ENCODE results near the gene TRMT61A.
A peak's percentile ranks its signal among the peaks of the same experiment; 100 is the strongest.

TRMT61A gene

DNA sequence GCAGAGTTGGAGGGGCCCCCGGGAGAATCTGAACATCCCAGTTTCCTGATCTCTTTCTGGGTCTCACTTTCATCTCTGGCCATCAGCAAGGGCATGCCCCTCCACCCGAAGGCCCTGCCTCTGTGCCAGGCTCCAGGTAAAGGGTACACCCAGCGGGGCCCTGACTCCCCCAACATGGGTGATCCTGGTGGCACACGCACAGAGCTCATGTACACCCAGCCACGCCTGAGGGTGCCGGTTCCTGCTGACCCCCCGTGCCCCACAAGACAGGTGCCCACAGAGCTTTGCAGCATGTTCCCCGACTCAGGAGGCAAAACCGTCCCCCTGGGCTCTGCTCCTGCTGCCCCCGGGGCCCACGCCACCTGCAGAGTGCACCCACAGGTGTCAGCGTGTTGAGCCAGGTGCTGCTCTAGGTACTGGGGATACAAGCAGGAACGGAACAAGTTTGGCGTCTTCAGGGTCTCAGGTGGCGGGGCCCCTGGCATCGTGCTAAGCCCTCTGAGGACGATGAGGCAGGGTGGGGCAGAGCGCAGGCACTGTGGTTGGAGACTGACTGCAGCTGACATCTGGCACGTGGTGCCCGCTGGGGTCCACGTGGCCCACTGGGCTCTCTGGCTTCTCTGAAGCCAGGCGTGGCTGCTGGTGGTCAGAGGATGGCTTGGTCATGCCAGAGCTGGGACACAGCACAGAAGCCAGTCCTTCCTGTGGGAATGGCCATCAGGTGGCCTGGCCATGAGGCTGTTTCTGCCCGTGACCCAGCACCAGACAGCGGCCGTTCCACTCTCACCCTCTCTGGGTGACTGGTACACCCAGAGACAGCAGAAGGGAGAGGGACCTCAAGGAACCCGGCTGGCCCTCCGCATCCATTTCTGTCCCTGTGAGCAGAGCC is 19.7 kb downstream of the TRMT61A start:
- no peak for DNase-seq

DNA sequence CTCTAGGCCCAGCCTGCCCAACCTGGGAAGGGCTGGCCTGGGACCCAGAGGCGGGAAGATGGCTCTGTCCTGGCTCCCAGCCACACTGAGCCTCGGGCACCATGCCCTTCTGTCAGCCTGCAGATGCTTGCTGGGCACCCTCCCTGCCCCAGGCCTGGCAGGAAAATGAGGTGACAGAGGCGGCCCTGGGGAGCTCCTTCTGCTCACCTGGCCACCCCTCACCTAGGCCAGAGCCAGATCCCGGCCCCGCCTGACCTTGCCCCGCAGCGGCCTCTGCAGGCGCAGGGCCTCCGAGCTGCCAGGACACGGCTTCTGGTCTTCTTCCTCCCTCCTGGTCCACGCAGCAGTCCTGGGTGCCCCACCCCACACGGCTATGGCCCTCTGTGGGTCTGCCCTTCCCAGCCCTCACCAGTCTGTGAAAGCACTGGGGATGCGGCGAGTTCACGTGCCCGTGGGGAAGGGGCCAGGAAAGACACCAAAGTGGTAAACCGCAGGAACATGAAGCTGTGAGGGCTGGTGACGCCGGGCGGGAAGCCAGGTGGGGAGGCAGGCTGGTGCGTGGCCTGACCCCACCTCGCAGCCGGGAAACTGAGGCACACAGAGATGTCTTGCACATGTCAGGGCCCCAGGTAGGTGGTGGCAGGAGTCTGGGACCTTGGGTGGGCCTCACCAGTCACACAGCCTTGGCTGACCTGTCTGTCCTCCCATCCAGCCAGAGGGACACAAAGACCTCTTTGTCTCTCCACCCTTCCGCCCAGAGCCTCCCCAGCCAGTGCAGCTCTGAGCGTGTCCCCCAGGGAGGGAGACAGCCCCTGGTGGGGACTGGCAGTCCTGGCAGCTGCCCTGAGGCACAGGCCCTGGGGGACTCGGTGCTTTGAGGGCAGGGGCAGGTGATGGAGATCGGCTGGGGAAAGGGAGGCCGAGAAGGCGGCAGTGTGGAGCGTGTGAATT is 20.6 kb downstream of the TRMT61A start:
- DNase-seq: no peak

DNA sequence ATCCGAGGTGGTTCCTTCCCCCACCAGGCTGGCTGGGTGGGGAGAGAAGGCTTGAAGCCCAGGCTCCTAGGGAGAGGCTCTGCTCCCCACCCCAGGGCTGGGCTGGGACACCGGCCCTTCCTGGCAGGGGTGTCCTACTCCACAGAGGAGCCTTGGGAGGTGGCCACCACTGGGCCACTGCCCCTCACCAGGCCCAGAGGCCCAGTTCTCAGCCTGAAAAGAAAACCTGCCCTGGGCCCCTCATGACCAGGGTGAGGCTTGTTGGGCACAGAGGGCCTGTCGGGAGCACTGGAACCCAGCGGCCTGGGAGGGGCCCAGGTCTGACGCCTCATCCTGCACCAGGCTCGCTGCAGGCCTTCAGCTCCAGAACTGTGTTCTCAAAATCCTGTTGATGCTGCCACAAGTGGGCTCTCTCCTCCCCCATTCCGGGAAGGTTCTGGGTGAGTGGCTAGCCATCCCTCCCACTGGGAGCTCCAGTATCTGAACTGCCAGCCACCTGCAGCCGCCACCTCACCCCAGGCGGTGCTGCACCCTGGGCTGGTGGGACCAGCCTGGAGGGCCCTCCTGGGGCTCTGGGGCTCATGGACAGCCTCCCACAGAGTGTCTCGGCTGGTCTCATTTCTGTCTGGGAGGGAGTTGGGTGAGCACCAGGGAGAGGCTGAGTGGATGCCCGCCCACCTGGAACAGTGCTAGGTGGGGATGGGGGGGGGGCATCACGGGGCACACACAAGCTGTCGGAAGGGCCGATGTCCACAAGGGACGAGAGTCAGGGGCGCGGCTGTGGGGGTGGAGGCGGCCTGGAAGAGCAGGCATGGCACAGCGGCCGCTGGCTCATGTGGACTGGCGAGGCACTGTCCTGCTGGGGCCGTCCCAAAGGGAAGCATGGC is 21.7 kb downstream of the TRMT61A start:
- no peak for DNase-seq

DNA sequence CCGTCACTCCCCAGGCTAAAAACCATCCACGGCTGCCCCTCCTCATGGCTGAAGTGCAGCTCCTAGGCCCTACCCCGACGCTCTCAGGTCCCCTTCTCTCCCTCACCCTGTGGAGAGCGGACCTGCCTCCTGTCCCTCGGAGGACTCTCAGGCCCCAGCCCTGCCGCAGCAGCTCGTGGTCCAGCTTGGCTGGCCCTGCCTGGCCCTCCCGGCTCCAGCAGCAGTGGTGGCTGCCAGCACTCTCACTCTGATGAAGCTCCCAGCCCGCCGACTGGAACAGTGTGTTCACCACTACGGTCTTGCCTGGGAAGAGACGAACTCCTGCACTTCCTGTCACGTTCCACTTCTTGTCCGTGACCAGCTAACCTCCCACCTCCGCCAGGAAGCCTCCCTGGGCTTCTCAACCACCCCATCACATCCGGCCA is 22.4 kb downstream of the TRMT61A start:
- no peak for DNase-seq

DNA sequence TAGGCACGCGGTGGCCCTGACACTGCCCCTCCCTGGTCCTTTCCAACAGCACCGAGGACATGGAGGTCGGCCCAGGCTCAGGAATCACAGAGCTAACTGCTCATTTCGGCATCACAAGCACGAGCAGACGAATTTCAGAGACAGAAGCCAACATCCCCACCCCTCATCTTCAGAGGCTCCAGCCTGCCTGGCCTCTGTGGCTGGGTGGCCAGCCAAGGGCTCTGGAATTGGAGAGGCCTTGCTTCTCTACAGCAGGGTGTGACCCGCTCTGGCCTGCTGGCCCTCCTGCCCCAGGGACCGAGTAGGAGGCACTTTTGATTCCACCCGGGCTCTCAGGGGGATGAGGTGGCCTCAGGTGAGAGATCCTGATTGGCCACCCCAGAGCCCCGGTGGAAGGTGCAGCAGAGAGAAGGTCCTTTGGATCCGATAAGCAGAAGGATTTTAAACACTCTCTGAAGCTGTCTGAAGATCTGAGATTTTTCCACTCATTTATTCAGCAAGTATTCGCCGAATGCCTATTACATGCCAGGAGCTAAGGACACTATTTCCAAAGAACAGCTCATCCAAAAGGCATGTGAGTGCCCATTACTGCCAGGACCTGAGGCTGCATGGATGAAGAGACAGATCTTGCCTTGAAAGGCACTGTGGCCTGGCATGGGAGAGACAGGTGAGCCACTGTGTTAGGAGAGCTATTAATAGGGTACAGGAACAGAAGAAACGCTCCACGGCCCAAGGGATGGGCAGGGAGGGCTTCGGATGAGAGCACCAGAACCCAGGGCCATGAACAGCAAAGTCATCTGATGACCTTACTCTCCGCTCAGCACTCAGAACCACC is 23.2 kb downstream of the TRMT61A start:
- DNase-seq: no peak

DNA sequence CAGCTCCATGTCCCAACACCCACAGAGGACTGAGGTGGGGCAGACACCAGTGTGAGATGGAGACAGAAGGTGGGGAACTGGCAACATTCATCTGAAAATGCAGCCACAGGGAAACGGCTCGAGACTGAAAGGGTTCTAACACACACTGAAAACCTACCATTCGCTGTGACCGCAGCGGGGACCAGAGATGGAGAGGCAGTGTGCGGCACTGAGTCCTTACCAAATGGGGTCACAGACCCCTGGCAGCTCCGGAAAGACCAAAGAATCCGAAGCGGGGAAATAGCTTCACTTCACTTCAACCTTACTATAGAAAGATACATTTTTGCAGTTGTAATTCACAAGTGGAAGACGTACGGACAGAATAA is 23.8 kb downstream of the TRMT61A start:
- DNase-seq: no peak

DNA sequence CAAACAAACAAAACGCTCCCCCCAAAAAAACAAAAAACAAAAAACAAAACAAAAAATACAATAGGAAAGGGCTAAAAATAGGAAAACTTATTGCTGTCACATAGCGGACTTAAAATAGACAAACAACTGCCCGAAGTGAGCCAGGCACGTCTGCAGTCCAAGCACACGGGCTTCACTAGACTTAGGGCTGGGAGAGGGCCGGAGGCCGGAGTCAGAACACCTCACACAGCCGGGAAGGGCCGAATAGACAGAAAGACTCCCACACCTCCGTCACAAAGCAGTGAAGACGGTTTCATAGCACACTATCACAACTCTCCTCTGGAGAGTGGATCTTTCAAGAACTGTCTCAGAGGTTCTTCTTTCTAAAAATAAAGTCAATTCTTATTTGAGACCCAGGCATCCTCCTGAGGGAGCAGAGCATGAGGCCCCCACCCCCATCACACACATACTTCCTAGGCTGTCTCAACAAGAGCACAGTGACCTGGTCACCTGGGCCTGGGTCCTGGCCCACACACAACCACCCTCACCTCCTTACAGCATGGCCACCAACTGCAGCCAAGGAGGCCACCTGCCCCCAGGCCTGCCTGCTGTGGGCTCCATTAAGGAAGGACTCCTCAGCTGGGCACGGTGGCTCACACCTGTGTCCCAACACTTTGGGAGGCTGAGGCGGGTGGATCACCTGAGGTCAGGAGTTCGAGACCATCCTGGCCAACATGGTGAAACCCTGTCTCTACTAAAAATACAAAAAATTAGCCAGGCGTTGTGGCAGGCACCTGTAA is 26.8 kb downstream of the TRMT61A start:
- no peak for DNase-seq

DNA sequence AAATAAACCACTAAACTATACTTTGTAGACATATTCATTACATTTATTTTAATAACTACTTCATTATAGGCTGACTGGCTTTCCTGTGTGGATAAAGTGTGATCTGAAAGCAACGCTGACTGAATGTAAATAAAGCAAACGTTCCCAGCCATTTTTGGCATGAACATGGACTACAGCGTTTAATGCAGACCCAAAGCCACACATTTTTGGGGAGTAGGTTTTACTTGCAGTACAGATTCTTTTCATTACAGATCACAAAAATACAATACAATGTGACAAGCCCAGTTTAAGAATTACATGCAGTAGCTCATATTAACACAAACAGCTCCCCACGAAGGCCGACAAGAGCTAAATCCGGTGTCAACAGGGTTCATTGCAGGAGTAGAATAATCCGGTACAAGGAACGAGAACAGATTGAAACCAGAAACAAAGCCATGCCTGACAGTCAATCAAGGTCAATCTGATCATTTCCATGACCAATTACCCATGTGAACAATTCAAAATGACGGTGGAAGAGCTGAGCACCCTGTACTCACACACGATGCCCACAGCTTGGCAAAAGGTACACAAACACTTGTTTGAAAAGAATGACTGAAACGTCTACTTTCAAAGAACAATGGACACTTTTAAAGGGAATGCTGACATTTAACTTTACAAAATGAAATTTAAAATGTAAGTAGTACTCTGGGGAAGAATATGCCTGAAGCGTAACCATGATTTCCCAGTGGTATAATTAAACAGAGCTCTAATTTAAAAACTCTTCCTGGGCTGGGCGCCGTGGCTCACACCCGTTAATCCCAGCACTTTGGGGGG is 28.2 kb downstream of the TRMT61A start:
- no peak for DNase-seq

DNA sequence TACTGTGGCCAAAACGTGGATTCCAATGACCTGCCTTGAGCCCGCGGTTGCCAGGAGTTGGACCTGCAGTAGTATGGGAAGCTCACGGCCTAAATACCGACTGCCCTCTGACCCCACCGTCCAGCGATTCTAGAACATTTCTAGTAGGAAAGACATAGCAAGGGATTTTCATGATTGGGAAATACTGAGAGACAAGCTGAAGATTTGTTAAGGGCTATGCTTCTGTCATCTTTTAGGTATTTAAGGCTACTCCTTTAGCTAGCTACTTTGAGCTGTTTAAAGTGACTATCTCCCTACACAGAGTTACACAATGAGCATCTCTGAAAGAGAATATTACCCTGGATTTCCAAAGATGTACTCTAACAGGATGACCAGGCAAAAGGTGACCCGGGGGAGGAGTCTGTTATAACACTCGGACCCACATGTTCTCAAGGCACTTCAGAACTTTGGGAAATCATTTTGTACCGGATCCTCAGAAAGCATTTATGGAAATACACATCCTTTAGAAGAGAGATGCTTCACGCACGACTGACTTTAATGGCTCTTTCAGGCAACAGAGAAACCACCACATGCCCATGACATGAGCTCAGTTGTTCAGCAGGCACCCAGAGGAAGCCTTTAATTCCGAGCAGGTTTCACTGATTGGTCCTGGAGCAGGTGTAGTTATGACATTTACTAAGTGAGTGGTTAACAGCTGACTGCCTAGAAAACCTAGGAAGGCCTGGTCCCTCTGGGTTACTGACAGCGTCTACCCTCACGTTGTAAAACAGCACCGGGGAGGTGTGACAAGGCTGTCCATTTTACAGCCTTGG is 29.3 kb downstream of the TRMT61A start:
- DNase-seq: no peak

DNA sequence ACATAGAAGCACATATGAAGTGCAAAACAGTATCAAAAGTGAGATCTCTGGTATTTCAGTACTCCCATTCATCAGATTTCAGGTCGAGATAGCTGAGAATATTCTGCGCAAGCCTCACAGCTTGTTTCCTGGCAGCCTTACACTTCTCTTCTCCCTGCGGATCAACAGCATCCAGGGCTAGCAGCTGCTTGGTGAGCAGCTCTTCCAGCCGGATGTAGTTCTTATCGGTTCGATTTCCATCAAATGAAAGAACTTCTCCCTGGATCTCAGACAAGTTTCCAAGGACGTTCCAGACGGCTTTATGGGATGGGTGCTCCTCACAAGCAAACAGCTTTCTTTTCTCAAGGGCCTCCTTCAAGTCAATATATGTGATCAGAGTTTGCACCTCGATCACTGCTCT is 30.8 kb downstream of the TRMT61A start:
- no peak for DNase-seq

DNA sequence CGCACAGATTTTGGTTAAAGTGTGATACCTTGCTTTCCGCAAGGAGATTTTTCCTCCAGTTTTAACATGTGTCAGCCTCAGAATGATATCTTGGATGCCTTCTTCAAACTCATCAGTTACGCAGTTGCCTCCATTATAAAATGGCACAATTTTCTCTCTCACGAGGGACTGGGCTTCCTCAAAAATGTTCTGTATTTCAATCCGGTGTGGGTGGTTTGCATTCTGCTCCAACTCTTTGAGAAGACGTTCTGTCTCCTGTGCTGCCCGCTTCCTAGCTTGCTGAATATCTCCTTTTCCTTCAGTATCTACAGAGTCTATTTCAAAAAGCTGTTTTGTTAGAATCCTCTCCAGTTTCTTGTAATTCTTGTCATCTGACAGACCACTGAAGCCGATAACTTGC is 31.7 kb downstream of the TRMT61A start:
- no peak for DNase-seq

DNA sequence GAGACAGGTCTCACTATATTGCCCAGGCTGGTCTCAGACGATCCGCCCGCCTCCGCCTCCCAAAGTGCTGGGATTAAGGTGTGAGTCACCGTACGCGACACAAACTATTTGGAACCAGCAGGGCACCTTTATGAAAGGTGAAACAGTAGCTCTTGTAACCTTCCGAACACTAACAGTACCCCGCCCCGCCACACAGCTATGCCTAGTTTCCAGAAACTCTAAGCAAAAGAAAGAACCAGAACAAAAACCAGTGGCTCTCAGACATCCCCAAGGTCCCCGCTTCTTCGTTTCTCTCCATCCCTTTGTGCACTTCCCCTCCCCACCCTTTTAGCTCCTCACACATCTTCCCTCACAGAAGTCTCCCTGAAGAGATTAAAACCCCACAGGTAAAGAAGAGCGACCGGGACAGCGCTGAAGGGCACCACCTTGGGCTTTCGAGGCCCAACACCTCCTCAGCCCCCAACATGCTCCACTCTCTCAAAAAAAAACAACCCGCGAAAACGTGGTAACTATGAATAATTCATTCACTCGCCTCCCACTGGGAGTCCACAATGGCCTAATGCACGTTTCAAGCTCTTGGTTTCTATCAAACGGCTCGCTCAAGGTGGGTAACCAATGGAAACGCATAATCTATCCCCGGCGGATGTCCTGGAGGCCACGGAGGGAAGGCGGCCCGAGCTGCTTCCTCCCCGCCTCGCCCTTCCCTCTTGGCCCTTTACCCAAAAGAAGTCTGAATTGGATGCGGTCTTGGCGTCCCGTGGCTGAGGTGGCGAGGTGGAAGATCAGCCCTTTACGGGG is 32.6 kb downstream of the TRMT61A start:
- DNase-seq: peak; percentile 73

DNA sequence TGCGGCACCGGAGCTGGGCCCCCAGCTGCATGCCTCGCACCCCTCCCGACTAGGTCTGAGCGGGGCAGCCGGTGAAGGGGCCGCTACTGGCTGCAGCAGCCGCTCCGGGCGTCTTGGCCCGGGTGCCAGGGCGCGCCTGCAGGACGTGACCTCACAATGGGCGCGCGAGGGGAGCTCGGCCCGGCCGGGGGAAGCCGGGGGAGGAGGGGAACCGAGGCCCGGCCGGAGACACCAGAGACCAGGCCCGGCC is 33.1 kb downstream of the TRMT61A start:
- DNase-seq: no peak

DNA sequence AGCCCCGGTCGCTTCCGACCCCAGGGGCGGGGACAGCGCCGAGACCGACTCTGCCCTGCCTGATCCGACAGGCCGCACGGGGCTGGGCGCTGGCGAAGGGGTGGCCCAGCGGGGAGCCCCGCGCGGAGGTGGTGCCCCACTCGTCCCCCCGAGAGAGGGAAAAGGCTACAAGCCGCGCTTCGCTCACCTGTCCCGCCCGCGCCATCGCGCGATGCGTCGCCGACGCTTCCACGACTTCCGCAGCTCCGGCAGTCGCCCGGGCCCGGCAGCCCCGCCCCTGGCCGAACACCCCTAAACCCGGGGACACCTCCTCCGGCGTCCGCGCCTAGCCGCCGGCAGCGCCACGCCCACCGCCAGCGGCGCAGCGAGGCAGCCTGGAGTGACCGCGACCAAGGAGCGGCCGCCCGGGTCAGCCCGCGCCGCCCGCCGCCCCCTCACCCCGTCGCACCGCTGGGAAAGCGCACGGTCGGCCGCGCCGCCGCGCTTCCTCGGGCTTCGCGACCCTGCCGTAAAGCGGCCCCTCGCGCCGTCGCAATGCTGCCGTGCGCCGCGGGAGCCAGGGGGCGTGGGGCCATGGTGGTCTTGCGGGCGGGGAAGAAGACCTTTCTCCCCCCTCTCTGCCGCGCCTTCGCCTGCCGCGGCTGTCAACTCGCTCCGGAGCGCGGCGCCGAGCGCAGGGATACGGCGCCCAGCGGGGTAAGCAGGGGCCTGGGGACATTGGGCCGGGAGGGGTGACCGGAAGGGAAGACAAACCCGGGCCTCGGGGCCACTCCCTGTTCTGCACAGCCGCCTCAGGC is 33.6 kb downstream of the TRMT61A start, which contains the start of the genes BAG5 and COA8:
BAG5 (minus strand) TSS at position 229 of the 797 bp plus-strand sequence. CDS start 1,493 bp downstream, outside the sequence.
COA8 (plus strand) TSS at position 532 of the 797 bp plus-strand sequence; CDS start at position 574, 42 bp downstream.
- DNase-seq: peak; percentile 91

DNA sequence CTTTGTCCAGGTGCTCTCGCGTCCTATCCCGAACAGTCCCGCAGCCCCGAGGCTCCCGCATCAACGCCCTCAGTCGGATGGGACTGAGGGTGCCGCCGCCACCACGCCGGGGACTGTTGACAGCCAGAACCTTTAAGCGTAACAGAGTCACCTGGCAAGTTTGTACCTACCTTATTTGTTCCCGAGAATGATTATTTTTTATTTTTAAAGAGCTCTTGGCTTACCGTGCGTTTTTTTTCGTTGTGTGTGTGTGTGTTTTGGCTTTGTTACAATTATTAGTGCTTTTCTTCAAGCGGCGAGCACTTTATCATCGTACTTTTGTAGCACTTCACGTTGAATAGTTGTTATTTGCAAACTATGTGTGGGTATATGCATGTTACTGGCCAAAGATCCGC is 34.2 kb downstream of the TRMT61A start:
- DNase-seq: no peak

DNA sequence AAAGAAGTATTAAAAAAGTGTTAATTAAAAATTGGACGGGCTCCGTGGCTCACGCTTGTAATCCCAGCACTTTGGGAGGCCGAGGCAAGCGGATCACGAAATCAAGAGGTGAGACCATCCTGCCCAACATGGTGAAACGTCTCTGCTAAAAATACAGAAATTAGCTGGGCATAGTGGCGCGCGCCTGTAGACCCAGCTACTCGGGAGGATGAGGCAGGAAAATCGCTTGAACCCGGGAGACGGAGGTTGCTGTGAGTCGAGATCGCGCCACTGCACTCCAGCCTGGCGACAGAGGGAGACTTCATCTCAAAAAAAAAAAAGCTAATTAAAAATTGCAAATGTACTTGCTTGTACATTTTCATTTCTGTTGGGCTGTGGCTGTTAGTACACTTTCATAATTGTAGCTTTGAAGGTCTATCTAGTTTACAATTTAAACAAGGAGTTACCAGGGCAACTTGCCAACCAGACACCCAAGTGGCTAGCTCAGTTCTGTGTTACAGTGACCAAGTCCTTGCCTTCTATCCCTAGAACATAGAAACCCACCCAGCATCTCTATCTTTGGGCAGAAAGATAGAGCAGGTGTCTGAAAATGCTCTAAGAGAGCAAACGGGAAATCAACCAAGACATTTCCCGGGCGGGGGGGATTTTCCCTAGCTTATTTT is 35.0 kb downstream of the TRMT61A start:
- no peak for DNase-seq

DNA sequence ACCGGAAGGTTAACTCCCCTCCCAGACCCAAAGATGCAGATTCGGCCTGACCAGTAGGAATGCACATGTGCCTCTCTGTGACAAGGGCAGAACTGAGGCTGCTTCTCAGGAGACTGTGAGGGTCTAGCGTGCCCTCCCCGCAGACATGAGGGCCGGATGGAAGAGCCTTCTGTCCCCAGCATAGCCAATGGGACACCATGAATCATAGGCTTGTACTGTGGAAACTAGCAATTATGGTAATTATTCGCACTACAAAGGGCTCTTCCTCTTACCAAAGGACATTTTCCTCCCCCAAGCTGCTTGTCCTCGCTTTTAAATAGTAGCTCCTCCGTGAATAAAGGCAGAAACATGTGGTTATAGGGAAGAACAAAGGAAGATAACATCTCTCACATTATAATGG is 40.0 kb downstream of the TRMT61A start:
- no peak for DNase-seq

All from activated CD4-positive, alpha-beta T cell treated with anti-CD3 and anti-CD28 coated beads, Interleukin-2, Interleukin-6, amounts not matched to agents 100 ng/mL and 50 ng/mL, durations not matched to agents 16 hours and 8 hours (primary cell).